GM10847 (cell line): ENCODE data around the gene TGM3.

Source experiments
- POLR2A ChIP-seq: IDR thresholded peaks from 2 replicates; pipeline ENCODE4 v1.6.1; 2011; ENCODE audit not compliant: insufficient read length; ENCODE audit errors: extremely low read depth

Gene TGM3

GRCh38 chr20:2315440-2315778, 19.6 kb downstream of the TGM3 start:
- no peak for TF ChIP-seq POLR2A

GRCh38 chr20:2316847-2317495, 21.2 kb downstream of the TGM3 start:
- no peak for TF ChIP-seq POLR2A

DNA sequence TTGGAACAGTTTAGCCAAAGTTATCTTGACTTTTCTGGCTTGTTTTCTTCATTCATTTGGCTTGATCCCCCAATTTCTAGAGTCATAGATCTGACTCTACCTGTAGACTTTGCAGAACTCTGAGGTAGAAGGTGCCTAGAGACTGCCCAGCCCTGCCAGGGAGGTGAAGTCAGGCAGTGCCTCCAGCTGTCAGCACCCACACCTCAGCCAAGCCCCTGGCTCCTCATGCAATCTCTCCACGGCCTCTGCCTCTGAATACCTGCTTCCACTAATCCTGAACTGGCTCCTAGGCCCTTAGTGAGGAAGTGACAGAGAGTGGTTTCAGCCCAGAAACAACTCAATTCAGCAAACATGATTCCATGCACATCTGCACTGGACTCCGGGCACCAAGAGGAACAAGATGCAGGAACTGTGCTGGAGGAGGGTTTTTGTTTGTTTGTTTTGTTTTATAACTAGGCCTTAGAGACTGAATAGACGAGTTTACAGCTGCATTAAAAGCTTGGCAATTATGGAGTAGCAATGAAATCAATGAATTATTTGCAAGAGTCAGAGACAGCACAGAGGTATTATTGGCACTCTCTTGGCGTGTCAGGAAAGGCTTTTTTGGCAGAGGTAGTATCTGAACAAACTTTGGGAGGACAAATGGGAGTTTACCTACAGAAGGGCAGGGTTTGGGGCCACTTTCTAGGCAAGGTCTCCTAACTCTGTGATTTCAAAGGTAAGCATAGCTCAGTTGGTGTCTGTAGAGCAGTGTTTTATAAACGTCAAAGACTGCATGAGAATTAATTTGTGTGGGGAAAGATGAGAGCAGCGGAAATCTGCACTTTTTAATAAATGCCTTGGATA, 25.2 kb downstream of the TGM3 start:
- no peak for TF ChIP-seq POLR2A

DNA sequence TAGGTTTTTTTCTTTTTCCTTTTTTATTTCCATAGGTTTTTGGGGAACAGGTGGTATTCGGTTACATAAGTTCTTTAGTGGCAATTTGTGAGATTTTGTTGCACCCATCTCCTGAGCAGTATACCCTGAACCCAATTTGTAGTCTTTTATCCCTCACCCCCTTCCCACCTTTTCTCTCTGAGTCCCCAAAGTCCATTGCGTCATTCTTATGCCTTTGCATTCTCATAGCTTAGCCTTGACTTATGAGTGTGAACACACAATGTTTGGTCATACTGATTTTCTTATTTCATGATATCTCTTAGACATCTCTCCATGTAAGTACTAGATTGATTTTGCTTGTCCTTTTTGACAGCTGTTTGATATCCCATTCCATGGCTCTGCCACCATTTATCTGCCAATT, 27.2 kb downstream of the TGM3 start:
- TF ChIP-seq POLR2A: no peak

DNA sequence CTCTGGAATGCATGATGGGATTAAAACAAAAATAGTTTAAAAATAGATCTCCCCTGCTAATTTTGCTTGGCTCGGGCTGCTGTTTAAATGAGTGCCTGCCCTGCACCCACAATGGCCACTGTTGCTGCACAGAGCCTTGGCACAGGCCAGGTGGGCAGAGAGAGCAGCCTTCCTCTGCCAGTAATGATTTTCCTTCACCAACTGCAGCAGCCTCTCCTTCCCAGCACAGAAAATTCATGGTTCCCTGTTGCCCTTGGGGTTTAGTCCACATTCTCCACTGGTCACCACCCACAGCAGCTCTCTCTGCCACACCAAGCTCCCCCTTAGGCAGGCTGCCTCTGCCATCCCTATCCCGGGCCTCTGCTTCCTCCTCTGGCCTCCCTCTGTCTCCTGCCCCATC, 30.2 kb downstream of the TGM3 start:
- no peak for TF ChIP-seq POLR2A

DNA sequence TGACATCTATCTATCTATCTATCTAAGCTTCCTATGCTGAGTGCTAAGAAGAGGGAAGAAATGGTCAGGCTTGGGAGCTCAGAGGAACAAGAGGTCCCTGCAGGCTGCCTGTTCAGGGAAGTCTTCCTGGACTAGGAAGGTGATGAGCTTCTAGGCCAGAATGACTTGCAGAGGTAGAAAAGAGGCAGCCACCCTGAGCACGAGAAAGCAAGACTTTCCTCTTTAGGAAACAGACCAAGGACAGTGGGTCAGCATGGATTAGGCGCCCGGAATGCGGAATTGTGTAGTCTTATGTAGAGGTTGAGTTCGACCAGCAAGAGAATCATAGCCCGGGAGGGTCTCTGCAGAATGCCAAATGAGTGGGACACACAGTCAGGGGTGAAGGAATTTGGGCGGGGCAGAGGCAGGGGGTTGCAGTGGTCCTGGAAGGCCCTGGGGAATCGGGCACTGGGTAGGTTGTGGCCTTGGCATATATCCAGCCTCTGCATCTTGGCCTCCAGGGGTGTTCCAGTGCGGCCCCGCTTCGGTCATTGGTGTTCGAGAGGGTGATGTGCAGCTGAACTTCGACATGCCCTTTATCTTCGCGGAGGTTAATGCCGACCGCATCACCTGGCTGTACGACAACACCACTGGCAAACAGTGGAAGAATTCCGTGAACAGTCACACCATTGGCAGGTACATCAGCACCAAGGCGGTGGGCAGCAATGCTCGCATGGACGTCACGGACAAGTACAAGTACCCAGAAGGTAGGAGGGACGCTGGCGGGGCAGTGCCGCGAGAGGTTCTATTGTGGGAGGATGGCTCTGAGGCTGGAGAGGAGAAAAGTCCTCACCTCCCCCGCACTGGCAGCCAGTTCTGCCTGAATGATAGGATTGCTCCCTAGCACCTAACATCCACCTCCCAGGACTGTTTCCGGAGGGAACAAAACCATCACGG, 32.1 kb downstream of the TGM3 start:
- TF ChIP-seq POLR2A: no peak

GRCh38 chr20:2329286-2329685, 33.5 kb downstream of the TGM3 start:
- no peak for TF ChIP-seq POLR2A

- no peak for TF ChIP-seq POLR2A
Measured at GRCh38 chr20:2330090-2330695, 34.4 kb downstream of the TGM3 start.

GRCh38 chr20:2331106-2331505, 35.3 kb downstream of the TGM3 start:
- no peak for TF ChIP-seq POLR2A

- TF ChIP-seq POLR2A: no peak
Measured at GRCh38 chr20:2331901-2332565, 36.2 kb downstream of the TGM3 start.

DNA sequence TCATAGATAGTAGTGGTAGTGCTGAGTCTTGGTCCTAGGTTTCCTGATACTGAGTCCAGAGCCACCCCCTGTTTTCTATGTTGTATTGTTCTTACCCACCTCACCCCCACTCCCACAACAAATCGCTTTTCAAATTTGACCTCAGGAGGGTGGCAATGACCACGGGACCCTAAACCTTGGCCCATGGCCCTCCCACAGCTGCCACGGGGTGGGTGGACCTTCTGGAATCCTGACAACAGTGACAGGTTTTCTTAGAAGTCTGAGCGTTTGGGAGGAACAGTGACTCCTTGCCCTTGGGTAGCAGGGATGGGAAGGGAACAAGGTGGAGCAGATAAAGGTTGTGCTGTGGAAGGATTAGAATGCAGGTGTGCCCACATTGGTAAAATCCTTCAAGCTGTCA, 36.9 kb downstream of the TGM3 start:
- no peak for TF ChIP-seq POLR2A

DNA sequence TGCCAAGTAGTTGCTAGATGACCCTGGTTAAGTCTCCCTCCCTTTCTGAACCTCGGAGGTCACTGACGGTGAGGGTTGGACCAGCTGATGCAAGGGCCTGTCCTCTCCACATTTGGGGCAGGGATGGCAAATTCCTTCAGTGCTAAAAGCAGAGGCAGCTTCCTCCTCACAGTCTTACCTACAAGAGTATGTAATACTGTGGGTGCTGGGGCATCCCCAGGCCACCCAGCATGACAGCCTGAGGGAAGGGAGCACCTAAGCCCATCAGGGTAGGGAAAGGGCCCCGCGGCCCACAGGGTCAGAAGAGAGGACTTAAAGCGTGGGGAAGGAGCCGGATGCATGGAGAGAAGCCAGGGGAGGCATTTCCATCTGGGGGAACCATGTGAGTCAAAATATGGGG, 38.0 kb downstream of the TGM3 start:
- no peak for TF ChIP-seq POLR2A

GRCh38 chr20:2335096-2335870, 39.5 kb downstream of the TGM3 start:
- no peak for TF ChIP-seq POLR2A

- no peak for TF ChIP-seq POLR2A
Measured at GRCh38 chr20:2336471-2336870, 40.7 kb downstream of the TGM3 start.
